HL-60/S4 treated with phorbol 12-myristate 13-acetate at 8.2 ng/mL for 4 days and 3 days (cell line): ENCODE measurements around the gene NECTIN1.

Source experiments
- in situ Hi-C: fragments of 300-500 bp; cut with MboI; formaldehyde crosslinking; loops from 2 replicates; pipeline ENCODE4 v1.15.0; 2022; ENCODE audit warnings: low sequenced_read_pairs

Gene NECTIN1

DNA sequence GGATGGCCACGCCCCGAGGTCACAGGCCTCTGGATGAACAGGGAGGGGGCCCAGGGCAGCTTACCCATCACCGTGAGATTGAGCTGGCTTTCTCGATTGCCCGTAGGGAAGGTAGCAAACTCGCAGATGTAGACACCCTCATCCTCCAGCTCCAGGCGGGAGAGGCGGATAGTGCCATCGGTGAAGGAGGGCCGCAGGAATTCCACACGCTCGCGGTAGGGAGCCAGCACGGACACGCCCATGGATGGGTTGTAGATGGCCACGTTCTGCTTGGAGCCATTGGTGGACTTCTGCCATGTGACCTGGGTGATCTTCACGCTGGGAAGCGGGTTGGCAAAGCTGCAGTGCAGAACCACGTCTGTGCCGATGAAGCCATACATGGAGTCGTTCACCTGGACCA lies 50.6 kb downstream of the NECTIN1 start:
- in situ Hi-C loops: no loop called here

DNA sequence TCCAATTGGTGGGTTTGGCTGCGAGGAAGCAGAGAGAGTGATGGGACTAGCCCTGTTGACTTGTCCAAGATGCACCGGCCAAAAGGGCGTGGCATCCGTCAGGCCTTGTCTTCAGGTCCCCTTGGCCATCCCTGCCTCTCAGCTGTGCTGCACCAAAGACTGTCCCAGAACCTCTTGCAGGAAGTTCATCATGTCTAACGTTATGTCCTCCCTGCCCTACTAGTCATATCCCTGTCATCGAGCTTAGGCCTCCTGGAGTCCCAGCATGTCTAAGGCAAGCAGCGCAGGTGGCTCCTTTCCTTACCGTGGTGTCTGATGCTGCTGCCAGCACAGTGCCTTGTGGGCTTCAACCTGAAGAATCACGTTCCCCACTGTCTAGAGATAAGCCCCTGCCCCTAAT lies 51.2 kb downstream of the NECTIN1 start:
- in situ Hi-C loops: no loop called here

DNA sequence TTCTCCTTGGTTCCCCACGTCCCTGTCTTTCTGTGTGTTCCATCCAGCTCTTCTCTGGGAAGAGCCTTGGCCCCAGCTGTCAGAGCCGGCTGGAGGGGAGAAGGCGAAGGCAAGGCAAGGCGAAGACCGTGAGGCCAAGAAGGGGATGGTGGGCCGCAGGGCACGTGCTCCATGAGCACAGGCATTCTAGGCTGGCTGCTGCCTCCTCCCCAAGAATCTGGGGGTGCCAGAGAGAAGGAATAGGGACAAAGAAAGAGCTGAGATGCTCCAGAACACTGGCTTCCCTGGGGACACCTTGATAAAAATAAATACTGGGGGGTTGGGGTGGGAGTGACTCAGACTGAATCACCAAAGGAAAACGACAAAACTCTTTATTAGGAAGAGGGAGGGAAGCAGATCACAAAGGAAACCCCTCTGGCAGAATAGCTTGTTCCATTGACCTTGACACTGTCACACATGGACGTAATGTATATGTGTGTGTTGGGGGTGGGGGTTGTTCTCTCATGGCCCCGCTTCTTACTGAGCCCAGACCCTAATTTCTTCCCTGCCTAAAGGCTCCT lies 52.5 kb downstream of the NECTIN1 start:
- in situ Hi-C loops: no loop called here

DNA sequence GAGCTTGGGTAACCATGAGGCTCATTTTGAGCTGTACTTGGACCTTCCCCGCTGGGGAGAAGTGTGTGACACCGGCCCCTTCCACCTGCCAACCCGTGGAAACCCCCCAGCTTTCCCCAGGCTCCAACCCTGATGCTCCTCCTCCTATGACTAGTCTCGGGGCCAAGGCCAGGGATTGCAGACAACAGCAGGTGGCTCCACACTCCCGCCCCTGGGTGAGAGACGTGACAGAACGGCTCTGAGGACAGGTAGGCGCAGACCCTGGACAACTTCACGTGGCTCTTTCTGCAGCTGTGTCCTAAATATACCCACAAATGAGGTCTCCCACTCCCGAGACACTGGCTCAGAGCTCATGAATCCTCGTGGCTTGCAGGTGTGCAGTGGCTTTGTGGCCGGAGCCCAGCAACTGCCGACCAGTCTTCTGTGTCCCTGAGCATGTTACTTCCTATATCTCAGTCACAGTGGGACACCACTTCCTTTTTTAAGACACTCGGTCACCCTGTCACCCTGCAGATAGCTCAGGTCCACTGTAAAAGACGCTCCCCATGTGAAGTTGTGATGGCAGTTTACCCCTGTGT lies 55.2 kb downstream of the NECTIN1 start:
- in situ Hi-C loops: no loop called here

DNA sequence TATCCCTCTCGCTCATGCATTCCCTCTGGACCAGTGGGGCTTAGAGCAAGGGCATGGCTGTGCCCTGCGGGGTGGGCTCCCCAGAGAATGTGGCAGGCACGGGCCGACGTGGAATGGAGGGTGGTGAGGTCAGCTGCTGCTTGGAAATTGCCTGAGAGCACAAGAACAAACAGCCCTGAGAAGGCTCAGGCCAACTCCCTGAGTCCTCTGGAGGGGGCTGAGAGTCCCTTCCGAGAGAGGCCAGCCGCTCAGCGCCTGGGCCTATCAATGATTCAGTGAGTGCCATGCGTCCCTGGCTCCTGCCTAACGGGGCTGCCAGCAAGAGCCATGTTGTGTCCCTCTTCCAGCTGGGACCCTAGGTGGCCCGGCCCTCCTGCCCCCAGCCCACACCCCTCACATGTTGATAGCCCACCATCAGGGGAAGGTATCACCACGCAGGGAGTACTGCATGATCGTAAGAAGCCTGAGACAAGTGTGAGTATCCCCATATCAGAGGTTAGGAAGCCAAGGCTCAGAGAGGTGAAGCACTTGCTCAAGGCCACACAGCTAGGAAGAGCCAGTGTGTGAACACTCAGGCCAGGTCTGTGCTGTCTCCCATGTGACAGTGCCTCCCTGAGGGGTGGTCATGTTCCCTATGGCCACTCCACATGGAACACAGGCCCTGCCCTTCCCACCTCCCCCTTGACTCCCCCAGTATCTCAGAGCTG lies 55.8 kb downstream of the NECTIN1 start:
- in situ Hi-C loops: no loop called here

DNA sequence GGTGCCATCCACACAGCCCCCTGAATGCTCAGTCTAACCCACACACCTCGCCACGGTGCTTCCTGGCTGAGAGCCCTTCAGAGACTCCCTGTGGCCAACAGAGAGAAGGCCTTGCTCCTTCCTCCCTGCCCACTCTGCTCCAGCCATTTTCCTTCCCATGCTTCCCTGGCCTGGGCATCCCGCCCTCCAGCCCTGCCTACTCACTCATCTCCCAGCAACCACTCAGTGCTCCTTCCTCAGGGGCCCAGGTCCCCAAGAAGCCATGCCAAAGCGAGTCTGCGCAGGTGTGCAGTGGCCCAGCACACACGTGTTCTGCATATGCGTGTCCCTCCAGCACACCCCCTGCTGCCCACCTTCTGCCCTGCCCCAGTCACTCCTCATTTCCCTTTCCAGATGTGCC lies 56.4 kb downstream of the NECTIN1 start:
- in situ Hi-C loops: no loop called here

DNA sequence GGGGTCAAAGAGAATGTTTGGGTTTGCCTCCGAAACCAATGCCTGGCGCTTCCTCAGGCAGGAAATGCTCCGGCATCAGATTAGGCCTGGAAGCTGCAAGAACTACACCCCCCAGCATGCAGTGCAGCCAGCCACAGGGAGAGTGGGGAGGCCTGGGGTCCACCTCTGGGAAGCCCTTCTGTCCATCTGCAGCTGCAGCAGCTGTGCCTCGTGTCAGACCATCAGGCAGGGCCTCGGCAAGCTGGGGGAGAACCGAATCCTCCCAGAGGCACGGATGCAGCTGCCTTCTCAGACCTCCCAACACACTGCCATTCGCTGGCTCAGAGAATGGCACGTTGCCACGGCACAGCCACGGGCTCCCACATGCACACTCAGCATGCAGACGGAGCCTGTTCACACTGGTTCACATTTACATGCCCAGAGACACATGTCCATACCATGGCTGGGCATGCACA lies 57.4 kb downstream of the NECTIN1 start:
- in situ Hi-C loops: no loop called here

DNA sequence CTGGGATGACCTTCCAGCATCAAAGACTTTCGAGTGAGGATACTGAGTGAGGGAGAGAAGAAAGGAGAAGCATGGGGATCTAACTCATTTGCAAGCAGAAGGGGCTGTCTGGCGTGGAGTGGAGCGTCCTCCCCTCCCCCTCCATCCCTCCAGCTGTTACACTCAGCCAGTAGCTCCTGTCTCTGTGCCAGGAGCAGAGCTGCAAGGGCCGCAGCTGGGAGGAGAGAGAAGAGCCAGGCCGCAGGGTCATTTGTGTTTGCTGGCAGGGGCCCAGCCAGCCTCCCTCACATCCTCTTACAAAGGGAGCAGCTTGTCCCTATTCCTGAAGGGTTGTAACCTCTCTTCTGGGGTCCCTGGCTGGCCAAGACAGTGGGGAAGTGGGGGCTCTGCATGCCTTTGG lies 57.9 kb downstream of the NECTIN1 start:
- in situ Hi-C loops: no loop called here

DNA sequence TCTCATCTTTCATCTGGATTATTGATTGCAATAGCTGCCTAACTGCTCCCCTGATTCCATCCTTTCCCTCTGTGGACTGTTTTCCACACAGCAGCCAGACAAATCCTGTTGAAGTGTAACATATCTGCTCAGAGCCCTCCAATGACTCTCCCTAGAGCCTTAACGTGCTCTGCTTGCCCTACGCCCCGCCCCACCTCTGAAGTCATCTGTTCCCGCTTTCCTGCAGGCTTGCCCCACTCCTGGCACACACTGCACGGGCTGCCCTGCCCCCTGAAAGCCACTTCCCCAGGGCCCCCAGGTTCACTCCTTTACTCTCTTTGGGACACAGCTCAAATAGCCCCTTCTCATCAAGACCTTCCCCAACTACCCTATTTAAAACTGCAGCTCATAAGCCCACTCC lies 59.5 kb downstream of the NECTIN1 start:
- in situ Hi-C loops: no loop called here

DNA sequence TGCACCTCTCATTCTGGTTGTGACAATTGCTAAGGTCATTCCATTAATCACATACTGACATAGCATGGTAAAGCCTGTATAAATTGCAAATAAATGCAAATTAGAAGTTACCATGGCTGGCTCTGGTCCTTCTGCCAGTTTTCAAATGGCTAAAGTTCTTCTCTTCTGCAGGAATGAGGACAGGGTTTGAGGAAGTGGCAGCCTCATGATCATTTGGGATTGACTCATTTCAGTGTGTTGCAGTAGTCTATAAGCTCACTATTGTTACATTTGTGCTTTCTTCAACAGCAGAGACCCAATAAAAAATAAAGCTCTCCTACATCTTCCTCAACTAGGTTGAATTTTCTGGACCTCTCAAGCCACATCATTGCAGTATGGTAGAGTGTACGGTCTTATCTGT lies 60.3 kb downstream of the NECTIN1 start:
- in situ Hi-C loops: no loop called here

DNA sequence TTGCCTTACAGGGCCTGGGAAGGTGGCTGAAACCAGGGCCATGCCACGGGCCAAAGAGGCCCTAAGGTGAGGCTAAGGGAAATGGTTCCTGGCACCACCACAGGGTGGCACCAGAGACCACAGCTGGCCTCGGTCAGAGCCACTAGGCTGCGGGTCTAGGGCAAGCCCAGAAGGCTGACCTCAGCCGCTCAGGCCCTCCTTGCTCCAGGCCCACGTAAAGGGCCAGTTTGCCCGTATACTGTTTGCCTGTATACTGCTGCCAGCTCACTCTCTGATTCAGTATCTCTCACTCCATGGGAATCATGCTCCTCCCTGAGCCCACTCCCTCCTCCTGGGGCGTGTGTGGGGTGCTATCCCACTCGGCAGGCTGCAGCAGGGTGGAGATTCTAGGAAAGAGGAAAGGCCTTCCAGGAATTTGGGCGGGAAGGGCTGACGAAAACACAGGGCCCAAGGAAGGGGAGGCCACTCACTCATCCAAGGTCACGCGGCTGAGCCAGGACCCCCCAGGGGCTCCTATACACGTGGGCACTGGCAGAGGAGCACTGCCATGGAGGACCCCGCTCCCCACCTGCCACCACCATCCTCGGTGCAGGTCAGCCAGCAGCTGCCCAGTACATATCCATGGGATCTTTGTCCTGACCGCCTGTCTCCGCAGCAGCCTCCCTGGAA lies 62.4 kb downstream of the NECTIN1 start:
- in situ Hi-C loops: no loop called here

DNA sequence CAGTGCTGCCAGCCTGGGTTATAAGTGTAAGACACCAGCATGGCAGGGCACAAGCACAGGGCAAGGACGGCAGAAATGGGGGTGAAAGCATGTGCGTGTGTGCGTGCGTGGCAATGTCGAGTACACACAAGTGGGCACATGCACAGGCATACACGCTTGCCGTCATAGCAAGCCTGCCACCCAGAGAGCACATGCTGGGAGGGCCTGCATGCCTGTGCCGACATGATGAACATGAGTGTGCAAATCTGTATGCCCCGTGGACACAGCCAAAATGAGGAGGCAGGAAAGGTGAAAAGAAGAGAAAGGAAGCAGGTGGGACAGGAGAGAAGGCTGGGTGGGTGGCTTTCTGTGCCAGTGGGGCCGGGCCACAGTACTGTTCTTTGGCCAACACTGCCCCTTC lies 62.9 kb downstream of the NECTIN1 start:
- in situ Hi-C loops: no loop called here

DNA sequence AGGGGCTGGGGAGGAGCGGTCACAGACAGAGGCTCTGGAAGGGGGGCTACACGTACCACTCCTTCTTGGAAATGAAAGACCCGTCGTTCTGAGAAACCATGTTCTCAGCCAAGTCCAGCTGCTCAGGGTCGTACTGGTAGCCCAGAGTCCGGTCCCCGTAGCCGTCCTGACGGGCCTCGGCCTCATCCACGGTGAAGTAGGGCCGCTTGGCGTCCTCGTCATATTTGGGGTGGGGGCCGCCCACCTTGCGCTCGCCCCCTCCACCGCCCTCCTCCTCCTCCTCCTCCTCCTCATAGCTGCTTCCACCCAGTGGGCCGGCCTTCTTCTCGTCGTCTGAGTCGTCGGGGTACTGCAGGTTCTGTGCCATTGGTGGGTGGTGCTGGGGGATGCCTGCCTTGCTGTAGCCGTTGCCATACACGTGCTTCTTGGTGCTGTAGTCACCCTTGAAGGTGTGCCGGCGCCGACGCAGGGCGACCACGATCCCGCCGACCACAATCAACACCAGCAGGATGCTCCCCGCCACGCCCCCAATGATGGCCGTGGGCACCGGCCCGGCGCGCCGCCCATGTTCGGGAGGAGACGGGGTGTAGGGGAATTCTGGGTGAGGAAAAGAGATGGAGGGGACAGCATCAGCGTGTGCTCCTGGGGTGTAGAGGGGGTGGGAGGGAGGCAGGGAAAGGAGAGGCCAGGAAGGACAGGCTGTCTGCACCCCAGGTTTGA lies 64.1 kb downstream of the NECTIN1 start:
- in situ Hi-C loops: no loop called here

DNA sequence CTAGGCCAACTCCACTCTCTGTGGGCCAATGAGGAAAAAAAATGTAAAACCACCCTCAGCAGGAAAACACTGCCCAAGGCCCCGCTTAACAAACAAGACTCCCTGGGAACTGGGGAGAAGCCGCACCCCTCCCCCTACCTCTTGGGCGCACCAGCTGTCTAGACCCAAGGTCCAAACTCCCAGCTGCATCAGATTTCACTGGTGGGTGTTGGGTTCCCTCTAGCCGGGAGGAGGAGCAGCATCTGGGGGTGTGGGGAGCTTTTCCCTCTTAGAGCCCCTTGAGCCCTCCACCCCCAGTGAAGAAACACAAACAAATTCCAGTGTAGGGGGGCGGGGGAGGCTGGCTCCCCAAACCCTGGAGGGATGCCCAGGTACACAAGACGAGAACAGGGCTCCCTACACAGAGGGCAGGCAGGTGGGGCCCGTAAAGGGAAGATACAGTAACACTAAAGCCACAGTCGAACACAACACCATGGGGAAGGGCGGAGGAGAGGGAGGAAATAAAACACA lies 64.9 kb downstream of the NECTIN1 start:
- in situ Hi-C loops: no loop called here

DNA sequence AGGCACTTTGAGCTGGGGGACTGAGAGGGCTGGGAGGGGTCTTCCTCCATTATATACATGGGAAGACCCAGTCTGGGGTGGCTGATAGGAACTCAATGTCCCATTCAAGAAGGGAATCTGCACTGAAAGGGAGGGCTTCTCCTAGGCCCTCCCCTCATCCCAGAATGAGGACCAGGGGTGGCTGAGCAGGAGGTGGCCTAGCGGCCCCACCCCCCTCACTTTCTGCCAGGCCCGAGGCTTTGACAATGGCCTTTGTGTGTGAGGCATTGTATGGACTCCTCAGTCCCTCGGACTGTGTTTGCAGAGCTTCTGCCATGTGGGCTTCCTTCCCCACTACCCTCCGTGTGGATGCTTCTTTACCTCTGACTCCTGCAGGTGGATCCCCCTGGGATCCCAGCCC lies 65.7 kb downstream of the NECTIN1 start:
- in situ Hi-C loops: no loop called here

DNA sequence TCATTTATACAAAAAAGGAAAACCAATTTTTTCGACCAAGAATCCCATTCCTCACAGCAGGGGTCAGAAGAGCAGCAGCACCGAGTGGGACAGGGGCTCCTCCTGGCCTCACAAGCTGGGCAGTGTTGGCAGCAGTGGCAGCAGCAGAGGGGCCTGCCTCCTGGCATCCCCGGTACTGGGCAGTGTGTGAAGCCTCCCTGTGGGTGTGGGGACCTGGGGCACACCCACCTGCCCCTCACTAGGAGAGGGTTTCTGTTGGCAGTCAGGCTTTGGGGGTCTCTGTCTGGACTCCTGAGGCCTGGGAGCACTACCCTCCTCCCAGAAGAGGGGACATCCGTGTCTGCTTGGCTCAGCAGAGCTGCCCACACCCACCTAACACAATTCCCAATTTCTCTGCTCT lies 67.8 kb downstream of the NECTIN1 start:
- in situ Hi-C loops: no loop called here

DNA sequence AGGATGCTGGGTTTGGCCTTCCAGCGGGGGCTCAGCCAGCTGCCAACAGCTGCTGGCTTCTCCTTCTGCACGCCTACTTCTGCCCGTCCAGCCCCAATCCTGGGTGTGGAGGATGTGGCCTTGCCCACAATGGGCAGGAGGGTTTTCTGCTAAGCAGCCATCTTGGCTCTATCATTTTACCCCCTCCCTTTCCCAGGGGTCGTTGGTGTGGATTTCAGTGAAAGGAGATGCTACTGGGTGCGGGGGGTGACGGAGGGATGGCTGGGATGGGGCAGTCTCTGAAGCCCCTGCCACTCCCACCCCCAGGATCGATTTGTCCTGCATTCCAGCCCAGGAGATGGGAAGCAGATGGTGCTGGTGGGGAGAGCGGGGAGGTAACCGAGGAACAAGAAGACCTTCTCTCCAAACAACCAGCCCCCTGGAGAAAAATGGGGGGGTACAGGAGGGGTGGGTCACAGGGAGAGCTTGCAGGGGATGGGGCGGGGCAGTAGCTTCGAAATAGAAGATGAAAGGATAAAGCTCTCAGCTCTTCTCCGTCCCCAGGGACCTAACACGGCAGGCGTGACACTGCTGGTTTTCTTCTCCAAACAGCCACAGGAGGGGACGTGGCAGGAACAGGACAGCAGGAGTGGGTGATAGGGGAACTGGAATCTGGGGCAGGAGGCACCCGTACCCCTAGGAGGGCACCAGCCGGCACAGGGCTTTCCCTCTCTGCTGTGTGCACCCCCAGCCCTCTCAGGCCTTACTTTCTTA lies 68.9 kb downstream of the NECTIN1 start:
- in situ Hi-C loops: loop anchor here (10.0 kb wide), 1 partner anchor 445 kb away; no protein-coding TSS in a partner anchor

DNA sequence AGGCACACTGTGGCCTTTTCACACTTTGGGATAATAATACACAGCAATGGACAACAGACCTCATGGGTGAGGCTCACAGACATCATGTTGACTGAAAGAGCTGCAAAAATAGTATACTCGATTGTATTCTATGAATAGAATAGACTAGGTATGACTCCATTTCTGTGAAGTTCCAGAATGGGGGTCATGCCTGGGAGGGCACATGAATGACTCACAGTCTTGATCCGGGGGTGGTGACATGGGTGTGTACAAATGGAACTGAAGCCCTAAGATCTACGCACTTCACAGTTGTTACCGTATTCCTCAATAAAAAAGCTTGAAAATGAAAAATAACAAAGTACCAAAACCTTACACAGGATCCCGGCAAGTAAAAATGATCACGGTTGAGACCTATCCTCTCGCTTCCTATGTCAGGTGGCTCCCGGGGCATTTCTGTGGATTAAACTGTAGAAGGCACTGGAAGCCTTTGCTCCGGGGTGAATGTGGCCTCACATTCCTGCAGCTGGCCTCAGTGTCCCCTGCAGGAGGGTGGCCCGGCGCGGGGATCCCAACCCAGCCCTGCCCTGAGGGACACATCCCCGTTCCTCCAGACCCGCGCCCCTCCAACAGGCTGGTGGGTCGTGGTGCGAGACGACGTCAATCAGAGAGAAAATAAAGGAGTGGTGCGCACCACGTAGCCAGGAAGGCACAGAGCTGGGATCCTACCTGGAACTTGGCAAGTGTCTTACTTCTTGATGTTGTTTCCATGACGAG lies 75.9 kb downstream of the NECTIN1 start:
- in situ Hi-C loops: loop anchor here (10.0 kb wide), 1 partner anchor 452 kb away; no protein-coding TSS in a partner anchor

DNA sequence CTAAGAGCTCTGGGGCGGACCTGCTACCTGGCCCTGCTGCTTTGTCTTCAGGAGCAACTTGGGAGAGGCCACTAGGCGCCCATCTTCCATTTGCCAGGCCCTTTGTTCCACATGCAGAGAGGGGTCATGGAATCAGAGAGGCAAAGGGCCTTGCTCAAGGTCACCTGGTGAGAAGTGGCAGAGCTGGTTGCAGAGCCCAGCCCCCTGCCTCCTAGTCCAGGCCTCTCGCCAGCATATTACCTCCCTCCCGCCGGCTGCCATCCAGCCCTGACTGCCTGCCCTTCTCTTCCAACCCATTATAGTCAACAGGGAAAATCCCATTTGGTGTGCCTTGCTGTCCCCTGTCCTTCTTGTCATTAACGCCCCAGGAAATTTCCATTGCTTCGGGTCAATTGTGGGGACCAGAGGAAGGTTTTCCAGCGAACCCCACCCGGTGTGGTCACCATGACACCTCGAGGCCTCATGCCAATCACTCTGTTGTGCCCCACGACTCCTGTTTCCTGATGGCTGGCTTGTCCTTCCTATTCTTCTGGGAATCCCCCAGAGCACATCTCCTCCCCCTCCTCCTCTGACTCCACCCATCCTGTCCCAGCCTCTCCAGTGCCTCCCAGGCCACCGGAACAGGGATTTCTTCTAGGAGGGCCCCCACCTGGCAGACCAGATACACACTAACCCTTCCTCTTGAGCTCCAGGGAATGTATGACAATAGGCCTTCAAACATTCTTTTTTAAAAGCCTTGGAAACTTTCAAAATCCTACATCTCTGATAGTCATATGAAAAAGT lies 77.0 kb downstream of the NECTIN1 start:
- in situ Hi-C loops: loop anchor here (10.0 kb wide), 1 partner anchor 453 kb away; no protein-coding TSS in a partner anchor
